ENCODE data around the gene ACTL6A.

DNA sequence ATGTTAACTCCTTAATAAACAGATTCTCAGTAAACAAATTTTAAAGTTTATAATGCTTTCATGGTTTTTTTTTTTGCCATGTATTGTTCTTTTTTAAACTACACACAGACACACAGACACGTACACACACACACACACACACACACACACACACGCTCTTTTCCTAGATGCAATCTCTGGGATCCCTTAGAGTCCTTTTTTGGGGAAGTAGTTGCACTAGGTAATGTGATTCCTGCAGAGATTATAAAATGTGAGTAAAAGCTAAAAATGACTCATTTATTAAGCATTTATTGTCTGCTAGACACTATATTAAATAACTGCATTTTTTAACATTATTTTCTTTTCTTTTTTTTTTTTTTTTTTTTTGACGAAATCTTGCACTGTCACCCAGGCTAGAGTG is 61.7 kb downstream of the ACTL6A start:
- TF ChIP-seq, protein P1, sequence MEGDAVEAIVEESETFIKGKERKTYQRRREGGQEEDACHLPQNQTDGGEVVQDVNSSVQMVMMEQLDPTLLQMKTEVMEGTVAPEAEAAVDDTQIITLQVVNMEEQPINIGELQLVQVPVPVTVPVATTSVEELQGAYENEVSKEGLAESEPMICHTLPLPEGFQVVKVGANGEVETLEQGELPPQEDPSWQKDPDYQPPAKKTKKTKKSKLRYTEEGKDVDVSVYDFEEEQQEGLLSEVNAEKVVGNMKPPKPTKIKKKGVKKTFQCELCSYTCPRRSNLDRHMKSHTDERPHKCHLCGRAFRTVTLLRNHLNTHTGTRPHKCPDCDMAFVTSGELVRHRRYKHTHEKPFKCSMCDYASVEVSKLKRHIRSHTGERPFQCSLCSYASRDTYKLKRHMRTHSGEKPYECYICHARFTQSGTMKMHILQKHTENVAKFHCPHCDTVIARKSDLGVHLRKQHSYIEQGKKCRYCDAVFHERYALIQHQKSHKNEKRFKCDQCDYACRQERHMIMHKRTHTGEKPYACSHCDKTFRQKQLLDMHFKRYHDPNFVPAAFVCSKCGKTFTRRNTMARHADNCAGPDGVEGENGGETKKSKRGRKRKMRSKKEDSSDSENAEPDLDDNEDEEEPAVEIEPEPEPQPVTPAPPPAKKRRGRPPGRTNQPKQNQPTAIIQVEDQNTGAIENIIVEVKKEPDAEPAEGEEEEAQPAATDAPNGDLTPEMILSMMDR (conservative IDR thresholded peaks at IDR 0.05; ENCODE audit: low read length) = no peak
- TF ChIP-seq EZH2phosphoT487 (IDR thresholded peaks at IDR 0.05; ENCODE audit: borderline replicate concordance) = no peak

Measured in Loucy (cell line).